ENCODE results near the gene CBX7. TPM values are rescaled to one million over a fixed set of nuclear protein-coding genes. Genes with fewer than 3 reads are reported as not detected.

The CBX7 gene
- total RNA-seq, 1 donor from 2014 or later: 0.71 TPM

DNA sequence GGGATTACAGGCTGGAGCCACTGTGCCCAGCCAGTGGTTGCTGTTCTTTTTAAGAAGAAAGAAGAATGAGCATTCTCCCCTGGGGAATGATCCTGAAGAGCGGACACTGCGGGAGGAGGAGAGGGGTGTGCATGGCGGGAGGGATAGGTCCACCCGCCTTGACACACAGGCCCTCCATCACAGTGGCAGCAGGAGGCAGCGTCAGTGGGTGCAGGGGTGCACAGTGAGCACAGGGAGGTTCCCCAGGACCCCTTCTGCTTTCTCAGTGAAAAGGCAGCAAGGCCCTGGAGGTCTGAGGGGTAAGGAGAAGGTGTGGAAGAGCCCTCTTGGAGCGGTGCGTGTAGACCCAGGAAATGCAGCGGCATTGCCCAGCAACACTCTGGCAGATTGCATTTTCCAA lies 28.9 kb upstream of the CBX7 start:
- peaks cover 18% of the 10 kb centered on the region for H3K27me3 Mint-ChIP-seq (ENCODE audit: insufficient read depth, low read depth)
- Histone ChIP-seq H3K4me3 (no peak overlapping the region), H3K79me2 (ENCODE audit: low read depth) (no peaks in the 10 kb centered on the region), H3K27me3 (no peaks in the 10 kb centered on the region), H3K9ac (no peak overlapping the region), H3K4me2 (no peak overlapping the region), H3K9me3 (ENCODE audit: low read depth) (no peaks in the 10 kb centered on the region), H2AFZ (replicated peaks) (no peak overlapping the region), H3K36me3 (no peaks in the 10 kb centered on the region), H4K20me1 (ENCODE audit: low read depth) (no peaks in the 10 kb centered on the region), H3F3A (ENCODE audit: low read depth) (peaks cover 16% of the 10 kb centered on the region), H3K4me1 (peaks cover 32% of the 10 kb centered on the region), H3K27ac (no peak overlapping the region)
- TF ChIP-seq, protein P1, sequence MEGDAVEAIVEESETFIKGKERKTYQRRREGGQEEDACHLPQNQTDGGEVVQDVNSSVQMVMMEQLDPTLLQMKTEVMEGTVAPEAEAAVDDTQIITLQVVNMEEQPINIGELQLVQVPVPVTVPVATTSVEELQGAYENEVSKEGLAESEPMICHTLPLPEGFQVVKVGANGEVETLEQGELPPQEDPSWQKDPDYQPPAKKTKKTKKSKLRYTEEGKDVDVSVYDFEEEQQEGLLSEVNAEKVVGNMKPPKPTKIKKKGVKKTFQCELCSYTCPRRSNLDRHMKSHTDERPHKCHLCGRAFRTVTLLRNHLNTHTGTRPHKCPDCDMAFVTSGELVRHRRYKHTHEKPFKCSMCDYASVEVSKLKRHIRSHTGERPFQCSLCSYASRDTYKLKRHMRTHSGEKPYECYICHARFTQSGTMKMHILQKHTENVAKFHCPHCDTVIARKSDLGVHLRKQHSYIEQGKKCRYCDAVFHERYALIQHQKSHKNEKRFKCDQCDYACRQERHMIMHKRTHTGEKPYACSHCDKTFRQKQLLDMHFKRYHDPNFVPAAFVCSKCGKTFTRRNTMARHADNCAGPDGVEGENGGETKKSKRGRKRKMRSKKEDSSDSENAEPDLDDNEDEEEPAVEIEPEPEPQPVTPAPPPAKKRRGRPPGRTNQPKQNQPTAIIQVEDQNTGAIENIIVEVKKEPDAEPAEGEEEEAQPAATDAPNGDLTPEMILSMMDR (IDR thresholded peaks at IDR 0.05): no peak
- TF ChIP-seq EZH2phosphoT487 (IDR thresholded peaks at IDR 0.05): no peak
- no peak for TF ChIP-seq EZH2 (IDR thresholded peaks at IDR 0.05)
- H3K9me3 Mint-ChIP-seq: peaks cover 7% of the 10 kb centered on the region
- H3K36me3 Mint-ChIP-seq: peaks cover 2% of the 10 kb centered on the region
- H3K4me1 Mint-ChIP-seq: peaks cover 51% of the 10 kb centered on the region
- peak overlapping the region; percentile 38 for H3K27ac Mint-ChIP-seq
- DNase-seq (ENCODE audit: low spot score): no peak
- H3K4me3 Mint-ChIP-seq: no peak overlapping the region

DNA sequence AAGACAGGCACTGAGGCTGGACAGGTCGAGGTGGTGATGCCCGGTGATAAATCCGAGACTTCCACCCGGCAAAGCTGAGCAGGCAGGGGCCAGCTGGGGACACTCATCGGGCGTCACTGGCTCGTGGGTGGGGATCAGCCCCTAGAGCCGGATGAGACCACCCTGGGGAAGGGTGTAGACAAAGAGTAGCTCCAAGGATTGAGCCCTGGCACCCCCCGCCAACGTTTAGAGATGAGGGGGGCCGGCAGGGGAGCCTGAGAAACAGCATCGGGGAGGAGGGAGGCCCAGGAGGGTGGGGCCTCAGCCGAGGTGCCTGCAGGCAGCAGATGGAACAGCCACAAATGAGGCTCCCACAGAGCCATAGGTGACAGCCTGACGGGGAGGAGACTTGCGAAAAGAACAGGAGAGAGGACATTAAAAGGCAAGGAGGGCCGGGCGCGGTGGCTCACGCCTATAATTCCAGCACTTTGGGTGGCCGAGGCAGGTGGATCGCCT lies 27.4 kb upstream of the CBX7 start:
- TF ChIP-seq EZH2 (IDR thresholded peaks at IDR 0.05): no peak
- Histone ChIP-seq H3K4me3 (no peak overlapping the region), H4K20me1 (ENCODE audit: low read depth) (no peaks in the 10 kb centered on the region), H3K4me1 (peaks cover 46% of the 10 kb centered on the region), H2AFZ (replicated peaks) (no peak overlapping the region), H3F3A (ENCODE audit: low read depth) (peaks cover 27% of the 10 kb centered on the region), H3K27me3 (no peaks in the 10 kb centered on the region), H3K9me3 (ENCODE audit: low read depth) (no peaks in the 10 kb centered on the region), H3K79me2 (ENCODE audit: low read depth) (no peaks in the 10 kb centered on the region), H3K9ac (no peak overlapping the region), H3K36me3 (no peaks in the 10 kb centered on the region), H3K4me2 (no peak overlapping the region), H3K27ac (no peak overlapping the region)
- H3K9me3 Mint-ChIP-seq: peaks cover 3% of the 10 kb centered on the region
- no peaks in the 10 kb centered on the region for H3K36me3 Mint-ChIP-seq
- peak; percentile 34 for DNase-seq (ENCODE audit: low spot score)
- peak overlapping the region; percentile 80 for H3K27ac Mint-ChIP-seq
- H3K4me1 Mint-ChIP-seq: peaks cover 54% of the 10 kb centered on the region
- H3K27me3 Mint-ChIP-seq (ENCODE audit: insufficient read depth, low read depth): peaks cover 16% of the 10 kb centered on the region
- no peak overlapping the region for H3K4me3 Mint-ChIP-seq

DNA sequence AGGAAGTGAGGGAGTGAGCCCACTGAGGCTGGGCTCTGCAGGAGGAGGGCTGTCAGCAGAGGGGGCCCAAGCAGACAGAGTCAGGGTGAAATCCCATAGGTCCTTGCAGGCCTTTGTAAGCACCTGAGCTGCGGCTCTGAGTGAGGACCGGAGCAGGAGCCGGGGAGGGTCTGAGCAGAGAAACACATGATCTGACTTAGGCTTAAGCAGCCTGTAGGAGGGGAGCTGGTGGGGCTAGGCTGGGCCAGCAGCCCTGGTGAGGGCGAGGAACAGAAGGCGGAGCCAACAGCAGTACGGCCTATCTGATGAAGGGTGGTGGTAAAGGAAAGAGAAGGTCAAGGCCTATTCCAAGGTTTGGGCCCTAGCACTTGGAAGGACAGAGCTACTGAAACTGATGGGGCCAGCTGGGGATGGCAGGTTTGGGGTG lies 26.9 kb upstream of the CBX7 start:
- TF ChIP-seq, protein P1 (IDR thresholded peaks at IDR 0.05): no peak
- TF ChIP-seq EZH2 (IDR thresholded peaks at IDR 0.05): no peak
- TF ChIP-seq EZH2phosphoT487 (IDR thresholded peaks at IDR 0.05): no peak
- no peaks in the 10 kb centered on the region for H4K20me1 ChIP-seq (ENCODE audit: low read depth)
- H3K27ac ChIP-seq: no peak overlapping the region
- H3K4me3 ChIP-seq: no peak overlapping the region
- H3K9me3 ChIP-seq (ENCODE audit: low read depth): no peaks in the 10 kb centered on the region
- peak; percentile 72 for DNase-seq (ENCODE audit: low spot score)
- peak overlapping the region; percentile 80 for H3K27ac Mint-ChIP-seq
- peaks cover 30% of the 10 kb centered on the region for H3F3A ChIP-seq (ENCODE audit: low read depth)
- H3K4me1 Mint-ChIP-seq: peaks cover 57% of the 10 kb centered on the region
- peaks cover 3% of the 10 kb centered on the region for H3K9me3 Mint-ChIP-seq
- no peaks in the 10 kb centered on the region for H3K79me2 ChIP-seq (ENCODE audit: low read depth)
- H3K36me3 Mint-ChIP-seq: no peaks in the 10 kb centered on the region
- H3K27me3 Mint-ChIP-seq (ENCODE audit: insufficient read depth, low read depth): peaks cover 16% of the 10 kb centered on the region
- H2AFZ ChIP-seq (replicated peaks): no peak overlapping the region
- H3K4me1 ChIP-seq: peaks cover 48% of the 10 kb centered on the region
- no peak overlapping the region for H3K4me3 Mint-ChIP-seq
- no peak overlapping the region for H3K9ac ChIP-seq
- H3K4me2 ChIP-seq: no peak overlapping the region
- H3K36me3 ChIP-seq: no peaks in the 10 kb centered on the region
- no peaks in the 10 kb centered on the region for H3K27me3 ChIP-seq

DNA sequence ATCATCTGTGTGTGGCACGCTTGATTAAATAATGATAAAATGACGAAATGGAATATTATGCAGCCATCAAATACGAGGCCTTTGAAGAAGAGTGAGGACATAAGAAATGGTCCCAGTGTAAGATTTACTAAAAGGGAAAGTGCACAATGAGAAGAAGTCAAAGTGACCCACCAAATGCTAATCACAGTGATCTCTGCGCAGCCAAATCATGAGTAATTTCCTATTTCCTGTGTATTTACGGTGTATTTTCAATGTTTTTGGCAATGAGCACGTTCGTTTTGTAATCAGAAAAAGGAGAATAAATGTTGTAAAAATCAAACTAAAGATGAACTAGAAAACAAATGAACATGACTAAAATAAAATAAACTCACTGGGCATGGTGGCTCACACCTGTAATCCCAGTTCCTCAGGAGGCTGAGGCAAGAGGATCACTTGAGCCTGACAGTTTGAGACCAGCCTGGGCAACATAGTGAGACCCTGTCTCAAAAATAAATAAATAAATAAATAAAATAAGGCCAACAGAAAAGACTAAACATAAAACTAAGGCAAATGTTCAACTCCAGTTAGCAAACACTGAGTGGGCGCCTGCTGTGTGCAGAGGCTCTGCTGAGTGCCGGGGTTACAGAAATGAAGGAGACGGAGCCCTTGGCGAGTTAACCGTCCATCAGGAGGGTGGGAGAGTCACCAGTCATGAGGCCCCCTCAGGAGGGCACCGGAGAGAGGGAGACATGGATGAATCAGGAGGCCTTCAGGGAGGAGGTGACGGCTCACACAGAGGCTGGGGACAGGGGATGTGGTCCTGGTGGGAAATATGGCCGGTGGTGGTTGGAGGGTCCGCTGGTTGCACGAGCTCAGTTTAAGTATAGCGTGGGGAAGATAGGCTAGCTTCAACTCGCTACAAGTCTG lies 26.0 kb upstream of the CBX7 start:
- no peak overlapping the region for H3K4me2 ChIP-seq
- no peak overlapping the region for H2AFZ ChIP-seq (replicated peaks)
- H3F3A ChIP-seq (ENCODE audit: low read depth): peaks cover 39% of the 10 kb centered on the region
- Mint-ChIP-seq H3K4me1 (peaks cover 62% of the 10 kb centered on the region), H3K27ac (peak overlapping the region; percentile 86), H3K36me3 (no peaks in the 10 kb centered on the region), H3K9me3 (peaks cover 3% of the 10 kb centered on the region), H3K4me3 (peak overlapping the region; percentile 64), H3K27me3 (ENCODE audit: insufficient read depth, low read depth) (peaks cover 14% of the 10 kb centered on the region)
- H4K20me1 ChIP-seq (ENCODE audit: low read depth): no peaks in the 10 kb centered on the region
- peaks cover 57% of the 10 kb centered on the region for H3K4me1 ChIP-seq
- no peaks in the 10 kb centered on the region for H3K79me2 ChIP-seq (ENCODE audit: low read depth)
- no peaks in the 10 kb centered on the region for H3K36me3 ChIP-seq
- no peak for DNase-seq (ENCODE audit: low spot score)
- H3K9ac ChIP-seq: no peak overlapping the region
- no peaks in the 10 kb centered on the region for H3K9me3 ChIP-seq (ENCODE audit: low read depth)
- no peak overlapping the region for H3K4me3 ChIP-seq
- H3K27me3 ChIP-seq: no peaks in the 10 kb centered on the region
- TF ChIP-seq, protein P1 (IDR thresholded peaks at IDR 0.05): no peak
- TF ChIP-seq EZH2phosphoT487 (IDR thresholded peaks at IDR 0.05): no peak
- no peak for TF ChIP-seq EZH2 (IDR thresholded peaks at IDR 0.05)
- H3K27ac ChIP-seq: no peak overlapping the region

All from neural progenitor cell (in vitro differentiated cells).